ENCODE measurements around the gene SPATA31D1.
"Not testable (repeated sequence)": the region's sequence is repeated elsewhere in the genome, so short reads cannot be mapped to it uniquely, and the experiment has no call there.

SPATA31D1 gene

DNA sequence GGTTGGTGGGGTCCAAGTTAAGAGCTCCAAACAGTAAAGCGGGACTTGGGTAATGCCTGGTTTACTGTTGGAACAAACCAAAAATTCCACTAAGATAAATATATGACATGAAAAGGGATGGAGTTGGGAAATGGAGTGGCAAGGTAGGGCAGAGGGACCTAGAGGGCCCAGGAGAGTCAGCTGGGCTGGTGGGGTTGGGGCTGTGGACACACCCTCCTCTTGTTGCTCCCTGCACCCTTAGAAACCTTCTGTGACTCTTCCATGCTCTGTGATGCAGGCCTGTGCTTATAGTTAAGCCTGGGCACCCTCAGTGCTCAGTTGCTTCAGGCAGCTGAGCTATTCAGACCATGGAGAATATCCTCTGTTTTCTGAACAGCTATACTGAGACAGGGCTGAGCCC lies at the start of gene SPATA31D1:
TSS of gene SPATA31D1 (plus strand) at position 301 of the 400 bp plus-strand sequence. CDS start at position 348, 47 bp downstream.
- not testable (repeated sequence) for H3K4me3 ChIP-seq (IDR thresholded peaks at IDR 0.05; ENCODE audit: insufficient read depth, low read depth, low read length); H3K36me3 ChIP-seq (ENCODE audit: insufficient read depth); H3K4me1 ChIP-seq (ENCODE audit: low read depth, poor library complexity, severe bottlenecking); H3K9ac ChIP-seq; H2AFZ ChIP-seq (ENCODE audit: low read depth); H3K79me2 ChIP-seq (ENCODE audit: insufficient read depth, low read depth); H3K27ac ChIP-seq; H3K27me3 ChIP-seq (ENCODE audit: insufficient read depth, low read depth); H3K4me2 ChIP-seq; H4K20me1 ChIP-seq (ENCODE audit: insufficient read depth)

GRCh38 chr9:81943393-81943792 lies 45.2 kb upstream of the SPATA31D1 start, which contains the start of gene SPATA31D3:
Gene SPATA31D3, plus strand, starts transcription at chr9:81943500. Its CDS starts 86 bp downstream, at chr9:81943586.
- not testable (repeated sequence) for H4K20me1 ChIP-seq (ENCODE audit: insufficient read depth); H3K4me3 ChIP-seq (IDR thresholded peaks at IDR 0.05; ENCODE audit: insufficient read depth, low read depth, low read length); H2AFZ ChIP-seq (ENCODE audit: low read depth); H3K27ac ChIP-seq; H3K4me2 ChIP-seq; H3K4me1 ChIP-seq (ENCODE audit: low read depth, poor library complexity, severe bottlenecking); H3K36me3 ChIP-seq (ENCODE audit: insufficient read depth); H3K79me2 ChIP-seq (ENCODE audit: insufficient read depth, low read depth); H3K27me3 ChIP-seq (ENCODE audit: insufficient read depth, low read depth); H3K9ac ChIP-seq

DNA sequence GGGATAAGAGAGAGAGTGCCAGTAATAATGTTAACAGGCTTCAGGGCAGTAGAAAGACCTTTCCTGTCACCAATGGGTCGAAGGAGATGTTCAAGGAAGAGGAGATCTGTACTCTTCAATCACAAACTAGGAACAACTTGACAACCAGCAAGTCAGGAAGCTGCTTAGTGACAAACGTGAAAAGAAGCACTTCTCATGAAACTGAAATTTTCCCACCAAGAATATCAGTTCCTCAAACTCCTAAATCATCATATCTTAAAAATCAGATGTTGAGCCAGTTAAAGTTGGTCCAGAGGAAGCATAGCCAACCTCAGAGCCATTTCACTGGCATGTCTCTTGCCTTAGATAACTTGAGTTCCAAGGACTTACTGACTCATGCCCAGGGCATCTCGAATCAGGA lies 39.9 kb upstream of the SPATA31D1 start:
- H2AFZ ChIP-seq (ENCODE audit: low read depth); H3K27ac ChIP-seq; H3K4me3 ChIP-seq (IDR thresholded peaks at IDR 0.05; ENCODE audit: insufficient read depth, low read depth, low read length); H4K20me1 ChIP-seq (ENCODE audit: insufficient read depth); H3K4me2 ChIP-seq; H3K79me2 ChIP-seq (ENCODE audit: insufficient read depth, low read depth); H3K4me1 ChIP-seq (ENCODE audit: low read depth, poor library complexity, severe bottlenecking); H3K9ac ChIP-seq; H3K27me3 ChIP-seq (ENCODE audit: insufficient read depth, low read depth); H3K36me3 ChIP-seq (ENCODE audit: insufficient read depth): not testable (repeated sequence)

DNA sequence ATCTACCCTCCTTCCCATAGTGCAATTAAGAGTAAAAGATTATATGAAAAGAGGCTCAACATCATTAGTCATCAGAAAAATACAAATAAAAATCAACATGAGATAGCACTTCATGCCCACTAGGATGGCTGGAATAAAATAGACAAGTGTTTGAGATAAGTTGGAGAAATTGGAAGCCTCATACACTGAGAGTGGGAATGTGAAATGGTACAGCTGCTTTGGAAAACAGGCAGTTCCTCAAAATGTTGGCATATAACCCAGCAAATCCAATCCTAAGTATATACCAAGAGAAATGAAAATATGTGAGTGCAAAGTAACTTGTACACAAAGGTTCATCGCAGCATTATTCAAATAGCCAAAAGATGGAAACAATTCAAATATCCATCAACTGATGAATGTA lies 35.5 kb upstream of the SPATA31D1 start:
- Histone ChIP-seq H2AFZ (ENCODE audit: low read depth) (no peak overlapping the region), H3K79me2 (ENCODE audit: insufficient read depth, low read depth) (no peaks in the 10 kb centered on the region), H4K20me1 (ENCODE audit: insufficient read depth) (no peaks in the 10 kb centered on the region), H3K27me3 (ENCODE audit: insufficient read depth, low read depth) (no peaks in the 10 kb centered on the region), H3K4me2 (no peak overlapping the region), H3K9ac (no peak overlapping the region), H3K4me3 (IDR thresholded peaks at IDR 0.05; ENCODE audit: insufficient read depth, low read depth, low read length) (no peak overlapping the region), H3K27ac (no peak overlapping the region), H3K36me3 (ENCODE audit: insufficient read depth) (no peaks in the 10 kb centered on the region), H3K4me1 (ENCODE audit: low read depth, poor library complexity, severe bottlenecking) (no peaks in the 10 kb centered on the region)
- TF ChIP-seq, protein P1, sequence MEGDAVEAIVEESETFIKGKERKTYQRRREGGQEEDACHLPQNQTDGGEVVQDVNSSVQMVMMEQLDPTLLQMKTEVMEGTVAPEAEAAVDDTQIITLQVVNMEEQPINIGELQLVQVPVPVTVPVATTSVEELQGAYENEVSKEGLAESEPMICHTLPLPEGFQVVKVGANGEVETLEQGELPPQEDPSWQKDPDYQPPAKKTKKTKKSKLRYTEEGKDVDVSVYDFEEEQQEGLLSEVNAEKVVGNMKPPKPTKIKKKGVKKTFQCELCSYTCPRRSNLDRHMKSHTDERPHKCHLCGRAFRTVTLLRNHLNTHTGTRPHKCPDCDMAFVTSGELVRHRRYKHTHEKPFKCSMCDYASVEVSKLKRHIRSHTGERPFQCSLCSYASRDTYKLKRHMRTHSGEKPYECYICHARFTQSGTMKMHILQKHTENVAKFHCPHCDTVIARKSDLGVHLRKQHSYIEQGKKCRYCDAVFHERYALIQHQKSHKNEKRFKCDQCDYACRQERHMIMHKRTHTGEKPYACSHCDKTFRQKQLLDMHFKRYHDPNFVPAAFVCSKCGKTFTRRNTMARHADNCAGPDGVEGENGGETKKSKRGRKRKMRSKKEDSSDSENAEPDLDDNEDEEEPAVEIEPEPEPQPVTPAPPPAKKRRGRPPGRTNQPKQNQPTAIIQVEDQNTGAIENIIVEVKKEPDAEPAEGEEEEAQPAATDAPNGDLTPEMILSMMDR (conservative IDR thresholded peaks at IDR 0.05; ENCODE audit: low read depth, low read length): no peak

DNA sequence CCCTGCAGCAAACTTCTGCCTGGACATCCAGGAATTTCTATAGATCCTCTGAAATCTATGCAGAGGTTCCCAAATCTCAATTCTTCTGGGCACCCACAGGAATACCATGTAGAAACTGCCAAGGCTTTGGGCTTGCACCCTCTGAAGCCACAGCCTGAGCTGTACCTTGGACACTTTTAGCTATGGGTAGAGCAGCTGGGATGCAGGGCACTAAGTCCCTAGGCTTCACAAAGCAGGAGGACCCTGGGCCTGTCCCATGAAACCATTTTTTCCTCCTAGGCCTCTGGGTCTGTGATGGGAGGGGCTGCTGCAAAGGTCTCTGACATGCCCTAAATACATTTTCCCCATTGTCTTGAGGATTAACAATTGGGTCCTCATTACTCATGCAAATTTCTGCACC lies 32.9 kb upstream of the SPATA31D1 start:
- no peak overlapping the region for H3K4me3 ChIP-seq (IDR thresholded peaks at IDR 0.05; ENCODE audit: insufficient read depth, low read depth, low read length)
- TF ChIP-seq, protein P1 (conservative IDR thresholded peaks at IDR 0.05; ENCODE audit: low read depth, low read length): no peak
- H3K27me3 ChIP-seq (ENCODE audit: insufficient read depth, low read depth): no peaks in the 10 kb centered on the region
- H3K4me1 ChIP-seq (ENCODE audit: low read depth, poor library complexity, severe bottlenecking): no peaks in the 10 kb centered on the region
- H3K9ac ChIP-seq: no peak overlapping the region
- no peak overlapping the region for H3K4me2 ChIP-seq
- H3K79me2 ChIP-seq (ENCODE audit: insufficient read depth, low read depth): no peaks in the 10 kb centered on the region
- no peak overlapping the region for H3K27ac ChIP-seq
- H2AFZ ChIP-seq (ENCODE audit: low read depth): no peak overlapping the region
- H3K36me3 ChIP-seq (ENCODE audit: insufficient read depth): no peaks in the 10 kb centered on the region
- no peaks in the 10 kb centered on the region for H4K20me1 ChIP-seq (ENCODE audit: insufficient read depth)

Measured in KMS-11 (cell line).